Vein endothelial cell (primary cell): ENCODE results near the gene PARD6G. TPM values are rescaled to one million over a fixed set of nuclear protein-coding genes. Genes with fewer than 3 reads are reported as not detected.

Experiments used
- total RNA-seq: library from RNA; depleted of rRNA; stranded (reverse); fragments of >200 nt; gene quantifications from 2 replicates; pipeline ENCODE4 v1.2.3, GENCODE V29; 2012

The PARD6G gene
- total RNA-seq: 1.4 and 2.0 TPM in 2 replicates

GRCh38 chr18:80247393-80247841 lies at the start of gene PARD6G:
PARD6G (minus strand) TSS chr18:80247514; CDS start chr18:80247348, 166 bp downstream.

GRCh38 chr18:80108739-80109675 lies 138.3 kb downstream of the PARD6G start, which contains the start of gene ADNP2:
ADNP2 (plus strand) TSS chr18:80109262; CDS start chr18:80117543, 8,281 bp downstream.

Other genes starting within 250 kb of the PARD6G start
- gene RBFA, start 213.1 kb downstream of the PARD6G start, total RNA-seq: 27.8 and 28.2 TPM in 2 replicates
- 27.9 and 32.3 TPM in 2 replicates for gene ADNP2, start 138.3 kb downstream of the PARD6G start, total RNA-seq